Muscle layer of colon (tissue), 2 donors: ENCODE measurements around the gene ACTRT2.

Source experiments
- H3K27ac ChIP-seq: one replicate; pipeline ENCODE4 v1.7.0; 2013; ENCODE audit warnings: low read depth, mild to moderate bottlenecking, low read length, moderate library complexity
- H3K27me3 ChIP-seq, 2 donors: one replicate each; pipeline ENCODE4 v1.7.0; 2013; ENCODE audit warnings: low read length in 2 of 2, mild to moderate bottlenecking in 2 of 2; ENCODE audit not compliant: insufficient read depth in 2 of 2, control insufficient read depth in 1 of 2
- H3K36me3 ChIP-seq: one replicate; pipeline ENCODE4 v1.7.0; 2013; ENCODE audit warnings: mild to moderate bottlenecking, low read length; ENCODE audit not compliant: insufficient read depth
- H3K4me1 ChIP-seq: one replicate; pipeline ENCODE4 v1.7.0; 2013; ENCODE audit warnings: mild to moderate bottlenecking, low read length; ENCODE audit not compliant: insufficient read depth
- H3K4me3 ChIP-seq, 2 donors: one replicate each; pipeline ENCODE4 v1.7.0; 2013; ENCODE audit warnings: low read length in 2 of 2, low read depth in 1 of 2, mild to moderate bottlenecking in 1 of 2, moderate library complexity in 1 of 2
- H3K9ac ChIP-seq: one replicate; pipeline ENCODE4 v1.7.0; 2013; ENCODE audit warnings: low read length
- H3K9me3 ChIP-seq: one replicate; pipeline ENCODE4 v1.7.0; 2013; ENCODE audit warnings: mild to moderate bottlenecking, low read length
- donor health status: abdominal sarcoma.
- donor health status: Adenocarcinoma of cecum.

ACTRT2 gene

GRCh38 chr1:3070644-3071564 is 49.6 kb downstream of the ACTRT2 start:
- no peaks in the 10 kb centered on the region for H3K9me3 ChIP-seq
- no peaks in the 10 kb centered on the region for H3K4me1 ChIP-seq
- H3K27me3 ChIP-seq, result peaks cover 45 to 89% of the 10 kb centered on the region in 2 donors
- H3K9ac ChIP-seq, result no peak overlapping the region
- H3K27ac ChIP-seq, result no peak overlapping the region
- H3K4me3 ChIP-seq, result no peak overlapping the region
- no peaks in the 10 kb centered on the region for H3K36me3 ChIP-seq

DNA sequence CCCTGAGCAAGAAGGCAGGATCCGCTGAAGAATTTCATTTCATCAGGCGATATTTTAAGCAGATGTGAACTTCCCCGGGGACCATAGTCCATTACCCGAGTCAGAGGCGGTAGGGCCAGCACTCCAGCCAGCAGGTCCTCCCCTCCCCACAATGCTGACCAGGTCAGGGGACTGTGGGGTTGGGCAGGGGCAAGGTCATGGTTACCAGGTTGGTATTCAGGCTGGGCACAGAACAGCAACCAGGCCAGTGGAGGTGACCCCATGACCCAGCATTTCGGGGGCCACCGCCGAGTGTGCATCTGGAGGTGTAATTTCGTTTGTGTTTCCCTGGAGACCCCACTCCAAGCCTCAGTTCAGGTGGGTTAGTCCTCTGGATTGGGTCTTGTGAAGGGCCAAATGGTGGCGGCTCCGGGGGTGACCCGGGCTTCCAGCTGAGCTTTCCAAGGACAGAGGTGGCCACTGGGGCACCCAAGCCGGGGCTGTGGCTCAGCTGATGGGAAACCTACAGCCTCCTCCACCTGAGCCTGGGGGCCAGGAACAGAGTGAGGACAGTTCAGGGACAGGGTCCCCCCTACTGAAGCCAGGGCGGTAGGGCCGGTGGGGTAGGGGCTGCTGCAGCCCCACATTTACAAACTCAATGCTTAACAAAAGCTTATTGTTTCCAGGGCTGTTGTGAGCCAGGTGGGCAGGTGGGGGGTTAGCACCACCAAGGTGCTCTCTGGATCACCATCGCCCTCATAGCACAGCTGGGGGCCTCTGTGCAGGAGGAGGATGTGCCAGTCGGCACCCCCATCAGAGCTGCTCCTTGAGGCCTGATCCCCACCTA is 50.5 kb downstream of the ACTRT2 start:
- no peak overlapping the region for H3K4me3 ChIP-seq
- H3K9ac ChIP-seq, result no peak overlapping the region
- no peaks in the 10 kb centered on the region for H3K4me1 ChIP-seq
- H3K27me3 ChIP-seq, result peaks cover 37 to 88% of the 10 kb centered on the region in 2 donors
- H3K9me3 ChIP-seq, result no peaks in the 10 kb centered on the region
- no peaks in the 10 kb centered on the region for H3K36me3 ChIP-seq
- no peak overlapping the region for H3K27ac ChIP-seq
